SHP77 treated with DMSO at 0.1 percent for 48 hours (cell line): ENCODE data around the gene AMOTL1.

ENCODE experiments used
- DNase-seq: peaks from one replicate; lab custom pipeline; 2025; lab: John Stamatoyannopoulos, UW

AMOTL1 gene

DNA sequence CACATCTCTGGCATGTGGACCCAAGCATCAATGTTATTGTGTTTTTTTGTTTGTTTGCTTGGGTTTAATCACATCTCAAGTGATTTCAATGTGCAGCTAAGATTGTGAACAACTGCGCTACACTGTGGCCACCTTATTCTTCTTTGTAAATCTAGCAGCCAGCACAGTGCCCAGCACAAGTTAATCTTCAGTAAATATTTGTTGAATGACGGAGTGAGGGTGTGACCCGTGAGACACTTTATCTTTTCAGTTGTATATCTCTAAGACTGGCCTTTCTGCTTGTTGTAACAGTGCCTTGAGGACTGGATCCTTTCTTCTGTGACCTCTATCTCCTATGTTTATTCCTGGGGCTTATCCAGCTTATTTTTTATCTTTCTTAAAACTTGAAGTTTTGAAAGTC lies 21.4 kb upstream of the AMOTL1 start:
- no peak for DNase-seq

DNA sequence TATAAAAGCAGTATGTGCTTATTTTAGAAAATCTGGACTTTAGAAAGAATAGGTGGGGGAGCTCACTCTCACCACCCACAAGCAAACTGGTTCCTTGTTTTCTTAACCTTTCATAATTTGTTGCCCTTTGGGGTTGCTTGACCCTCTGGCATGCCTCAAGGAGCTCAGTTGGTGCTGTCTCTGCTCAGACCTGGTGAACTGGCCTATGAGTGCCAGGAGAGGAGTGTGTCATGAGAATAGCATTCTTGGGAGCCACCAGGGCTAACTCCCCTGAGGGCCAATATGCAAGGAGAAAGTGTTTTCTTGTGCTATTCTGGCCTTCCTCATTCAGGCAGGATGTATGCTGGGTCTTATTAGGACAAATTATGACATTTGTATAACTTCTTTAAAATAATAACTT lies 21.0 kb upstream of the AMOTL1 start:
- no peak for DNase-seq

DNA sequence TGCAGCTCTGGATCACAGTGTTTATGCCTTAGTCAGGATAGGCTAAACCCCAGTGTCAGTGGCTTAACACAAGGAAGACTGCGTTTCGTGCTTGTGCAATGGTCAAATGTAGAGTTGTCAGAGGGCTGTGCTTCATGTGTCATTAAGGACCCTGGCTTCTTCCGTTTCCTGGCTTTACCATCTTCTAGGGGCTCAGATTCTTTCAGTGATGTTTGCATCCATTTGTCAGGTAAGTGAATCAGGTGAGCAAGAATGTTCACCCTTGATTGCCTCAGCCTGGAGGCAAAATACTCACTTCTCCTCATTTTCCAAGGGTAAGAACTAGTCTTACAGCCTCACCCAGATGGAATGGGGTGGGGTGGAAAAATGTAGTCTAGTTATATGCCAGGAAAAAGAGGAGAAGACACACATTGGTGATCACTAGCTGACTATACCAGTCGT lies 20.5 kb upstream of the AMOTL1 start:
- no peak for DNase-seq

DNA sequence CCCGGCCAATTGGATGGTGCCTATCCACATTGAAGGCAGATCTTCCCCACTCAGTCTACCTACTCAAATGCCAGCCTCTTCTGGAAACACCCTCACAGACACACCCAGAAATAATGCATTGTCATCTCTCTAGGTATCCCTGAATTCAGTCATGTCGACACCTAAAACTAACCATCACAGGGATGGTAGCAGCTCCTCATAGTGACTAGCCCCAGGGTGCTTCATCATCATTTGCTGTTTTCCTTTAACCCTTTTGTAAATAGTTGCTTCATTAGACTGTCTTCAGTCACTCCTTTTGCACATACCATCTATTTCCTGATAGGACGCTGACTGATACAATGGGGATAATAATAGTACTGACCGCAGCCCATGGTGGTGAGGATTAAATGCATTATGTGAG lies 18.8 kb upstream of the AMOTL1 start:
- DNase-seq: no peak

DNA sequence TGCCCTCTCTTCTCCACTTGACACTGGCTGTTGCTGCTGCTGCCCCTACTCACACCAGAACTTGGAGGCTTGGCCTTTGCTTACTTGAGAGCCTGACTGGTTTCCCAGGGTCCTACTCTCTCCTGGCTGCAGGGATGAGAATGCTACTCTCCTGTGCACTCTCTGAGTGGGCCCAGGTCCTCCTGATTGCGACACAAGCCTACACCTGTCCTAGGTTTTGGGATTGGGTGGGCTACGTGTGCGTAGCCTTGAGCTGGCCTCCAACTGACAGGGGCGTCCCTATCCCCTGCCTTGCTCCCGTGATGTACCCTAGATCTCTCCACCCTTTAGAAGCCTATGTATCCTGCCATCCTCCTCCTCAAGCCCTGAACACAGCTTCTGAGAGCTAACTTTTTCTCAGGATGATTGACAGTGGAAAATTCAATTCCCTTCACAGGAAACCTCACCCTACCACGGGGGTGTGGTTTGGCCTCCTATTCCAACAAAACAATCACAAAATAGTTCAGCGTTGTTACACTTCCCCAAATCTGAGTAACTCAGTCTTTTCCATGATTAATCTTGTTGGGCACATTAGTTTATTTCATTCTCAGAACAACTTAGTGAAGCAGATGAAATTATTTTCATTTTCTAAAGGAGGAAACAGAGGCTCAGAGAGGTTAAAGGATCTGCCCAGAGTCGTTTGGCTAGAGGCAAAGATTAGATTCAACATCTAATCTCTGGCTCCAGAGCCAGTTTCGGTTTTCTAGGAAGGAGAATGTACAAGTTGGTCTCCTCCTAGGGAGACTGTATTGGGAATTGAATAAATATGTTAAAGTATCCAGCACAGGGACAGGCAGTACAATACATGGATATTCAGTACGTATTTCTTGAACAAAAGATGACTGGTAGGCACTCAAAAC lies 17.6 kb upstream of the AMOTL1 start:
- DNase-seq: no peak

DNA sequence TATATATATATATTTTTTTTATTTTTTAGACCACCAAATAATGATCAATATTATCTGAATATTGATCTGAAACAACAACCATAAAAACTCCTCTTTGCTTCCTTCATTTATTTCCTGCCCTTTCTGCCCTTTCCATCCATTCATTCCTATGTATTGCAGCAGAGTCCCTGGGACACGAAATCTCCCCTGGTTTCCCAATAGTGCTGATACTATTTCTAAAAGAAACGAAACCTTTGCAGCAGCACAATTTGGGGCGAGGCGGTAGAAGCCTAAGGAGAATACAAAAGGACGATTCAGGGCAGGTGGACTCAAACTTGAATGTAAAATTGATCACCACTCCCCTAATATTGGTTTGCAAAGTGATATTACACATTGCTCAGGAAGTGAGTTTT lies 16.9 kb upstream of the AMOTL1 start:
- DNase-seq: no peak

DNA sequence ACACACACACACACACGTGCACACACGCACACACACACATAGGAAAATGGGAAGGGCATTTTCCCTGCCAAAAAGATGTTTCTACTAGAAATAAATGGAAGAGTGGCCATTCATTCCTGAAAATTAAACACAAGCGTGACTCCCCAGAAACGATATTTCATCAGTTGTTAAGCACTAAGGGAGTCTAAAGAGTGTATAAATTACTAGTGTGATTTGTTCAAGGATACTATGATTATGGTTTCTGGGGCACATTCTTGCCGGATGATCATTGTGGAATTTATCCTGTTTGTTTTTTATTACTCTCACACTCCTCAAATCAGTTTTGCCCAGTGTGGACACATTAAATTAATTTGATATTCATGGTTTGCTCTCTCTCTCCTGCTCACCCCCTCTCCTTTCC lies 16.4 kb upstream of the AMOTL1 start:
- no peak for DNase-seq

DNA sequence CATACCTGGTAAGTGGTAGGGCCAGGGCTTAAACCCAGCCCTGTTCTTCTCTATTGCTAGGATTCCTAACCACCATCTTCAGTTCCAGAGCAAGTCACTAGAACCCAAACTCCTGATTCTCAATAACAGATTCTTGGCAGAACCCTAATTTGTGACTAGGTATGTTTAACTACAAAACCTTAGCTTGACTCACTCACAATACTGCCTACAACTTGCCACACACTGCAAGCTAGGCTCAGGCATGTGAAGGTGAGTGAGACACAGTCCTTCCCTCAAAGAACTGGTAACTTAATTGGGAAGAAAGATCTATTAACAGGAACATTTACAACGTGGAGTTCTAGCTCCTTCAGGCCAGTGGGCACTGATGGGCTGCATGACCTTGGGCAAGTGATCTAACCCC lies 14.5 kb upstream of the AMOTL1 start:
- DNase-seq: no peak

DNA sequence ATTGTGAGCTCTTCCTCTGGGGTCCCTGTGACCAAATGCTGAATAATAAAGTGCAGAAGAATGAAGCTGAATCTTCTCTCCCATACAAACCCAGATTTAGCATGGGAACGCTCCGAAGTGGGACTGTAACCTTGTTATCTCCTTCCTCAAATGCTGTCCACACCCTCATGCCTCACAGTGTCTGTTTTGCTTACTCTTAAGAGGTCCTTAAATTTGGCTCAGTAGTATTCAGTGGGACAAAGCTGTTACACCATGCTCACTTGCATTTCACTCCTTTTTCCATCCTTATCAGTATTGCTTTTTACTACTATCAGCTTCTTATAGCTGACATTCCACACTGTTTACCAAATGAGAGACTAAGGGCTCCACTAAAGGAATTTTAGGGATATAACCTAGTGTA lies 13.8 kb upstream of the AMOTL1 start:
- no peak for DNase-seq

DNA sequence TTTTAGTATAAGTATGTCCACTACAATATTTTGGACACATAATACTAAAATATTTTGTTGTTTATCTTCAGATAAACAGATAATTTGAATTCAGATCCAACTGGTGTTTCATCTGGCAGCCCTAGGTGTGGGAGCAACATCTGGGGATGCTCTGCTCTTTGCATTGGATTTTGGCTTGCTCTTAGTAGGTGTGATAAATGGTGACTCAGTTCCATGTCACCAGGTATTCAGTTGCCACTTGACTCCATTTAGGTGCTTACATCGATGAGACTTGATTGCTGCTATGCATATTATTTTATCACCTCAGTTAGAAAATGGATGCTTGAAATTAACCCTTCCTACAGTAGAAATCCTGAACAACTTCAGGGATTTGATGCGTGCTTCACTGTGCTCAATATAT lies 13.3 kb upstream of the AMOTL1 start:
- no peak for DNase-seq

DNA sequence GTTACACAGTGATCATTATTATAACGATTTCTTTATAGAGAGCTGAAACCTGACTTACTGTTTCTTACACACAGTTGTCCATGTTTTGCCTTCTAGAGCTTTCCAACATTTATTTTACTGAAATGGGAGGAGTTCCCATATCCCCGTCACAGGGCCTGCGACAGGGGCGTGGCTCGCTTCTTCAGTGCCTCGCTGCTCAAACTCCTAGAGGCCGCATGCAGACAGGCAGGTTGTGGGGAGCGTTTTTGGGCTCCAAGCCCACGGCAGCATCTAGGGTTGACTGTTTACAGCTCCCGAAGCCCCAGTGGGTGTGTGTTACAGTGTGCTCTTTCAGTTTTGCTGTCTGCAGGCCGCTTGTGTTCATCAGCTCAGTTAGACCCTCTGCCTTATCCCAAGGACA lies 12.7 kb upstream of the AMOTL1 start:
- no peak for DNase-seq

DNA sequence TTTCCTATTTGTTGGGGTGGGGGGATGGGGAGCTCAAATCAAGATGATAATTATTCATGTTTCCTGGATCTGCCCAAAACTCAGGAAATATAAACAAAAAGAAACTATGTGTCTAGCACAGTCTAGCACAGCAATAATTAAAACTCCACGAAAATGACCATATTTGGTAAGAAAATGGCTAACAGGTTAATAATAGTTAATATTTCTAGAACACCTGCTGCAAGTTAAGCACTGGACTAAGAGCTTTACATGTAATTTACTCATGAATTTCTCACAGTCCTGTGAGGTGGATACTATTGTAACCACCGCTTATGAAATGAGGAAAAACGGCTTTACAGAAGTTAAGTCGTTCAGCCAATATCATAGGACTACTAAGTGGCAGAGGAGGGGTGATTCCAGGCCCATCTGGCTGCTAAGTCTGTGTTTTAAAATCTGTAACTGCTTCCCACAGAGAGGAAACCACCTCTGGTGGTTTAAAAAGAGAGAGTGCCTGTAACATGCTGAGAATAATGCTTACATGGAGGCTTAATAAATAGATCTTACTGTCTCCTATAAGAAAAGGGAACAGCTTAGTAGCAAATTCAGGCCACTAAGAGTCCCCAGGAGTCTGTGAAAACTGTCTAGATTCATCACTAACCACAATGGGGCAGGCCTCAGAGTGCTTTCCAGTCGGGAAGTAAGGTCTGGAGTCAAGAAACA lies 11.0 kb upstream of the AMOTL1 start:
- DNase-seq: no peak

DNA sequence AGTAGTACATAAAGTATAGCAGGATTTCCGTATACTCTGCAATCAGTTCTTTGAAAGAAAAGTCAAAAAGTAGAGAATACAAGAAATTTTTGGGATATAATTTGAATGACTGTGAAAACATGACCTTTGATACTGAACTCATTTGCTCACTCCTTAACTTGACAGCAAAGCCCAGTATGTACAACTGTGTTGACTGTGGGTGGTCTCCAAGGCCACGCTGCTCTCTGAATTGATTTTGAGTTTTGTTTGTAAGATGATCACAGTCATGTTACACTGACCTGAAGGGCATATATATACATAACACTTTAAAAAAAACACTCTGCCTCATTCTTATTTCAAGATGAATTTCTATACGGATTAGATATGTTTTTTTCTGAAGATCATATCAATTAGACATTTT lies 9.5 kb upstream of the AMOTL1 start:
- no peak for DNase-seq

DNA sequence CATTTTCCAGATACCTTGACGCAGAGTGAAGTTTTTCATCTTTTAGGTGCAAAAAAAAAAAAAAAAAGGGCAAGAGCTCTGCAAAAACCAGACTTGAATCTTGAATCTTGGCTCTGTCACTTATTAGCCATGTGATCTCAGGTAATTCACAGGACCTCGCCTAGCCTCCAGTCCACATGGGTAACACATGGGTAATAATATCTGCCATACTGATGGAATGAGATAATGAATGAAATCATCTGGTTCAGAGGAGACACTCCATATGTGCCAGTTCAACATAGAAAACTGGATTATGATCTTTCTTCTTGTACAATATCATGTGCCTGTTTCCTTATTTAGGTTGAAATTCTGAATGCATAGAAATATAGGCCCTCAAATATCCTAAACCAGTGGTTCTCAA lies 8.6 kb upstream of the AMOTL1 start:
- no peak for DNase-seq

DNA sequence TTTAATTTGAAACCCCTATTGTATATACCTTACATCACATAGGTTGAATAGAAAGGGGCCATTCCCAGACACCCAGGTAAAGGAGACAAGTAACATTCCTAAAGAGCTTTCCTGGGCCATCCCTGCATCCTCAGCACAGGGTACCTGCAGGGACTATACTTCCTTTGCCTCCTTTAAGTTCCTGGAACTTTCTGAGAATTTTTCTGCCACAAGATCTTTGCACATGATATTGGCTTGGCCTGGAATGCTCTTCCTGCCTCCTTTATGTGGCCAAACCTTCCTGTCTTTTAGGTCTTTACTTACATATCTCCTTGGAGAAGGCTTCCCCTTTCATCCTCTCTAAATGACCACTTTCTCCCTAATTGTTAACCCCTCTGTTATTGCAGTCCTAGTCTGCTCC lies 7.9 kb upstream of the AMOTL1 start:
- no peak for DNase-seq

DNA sequence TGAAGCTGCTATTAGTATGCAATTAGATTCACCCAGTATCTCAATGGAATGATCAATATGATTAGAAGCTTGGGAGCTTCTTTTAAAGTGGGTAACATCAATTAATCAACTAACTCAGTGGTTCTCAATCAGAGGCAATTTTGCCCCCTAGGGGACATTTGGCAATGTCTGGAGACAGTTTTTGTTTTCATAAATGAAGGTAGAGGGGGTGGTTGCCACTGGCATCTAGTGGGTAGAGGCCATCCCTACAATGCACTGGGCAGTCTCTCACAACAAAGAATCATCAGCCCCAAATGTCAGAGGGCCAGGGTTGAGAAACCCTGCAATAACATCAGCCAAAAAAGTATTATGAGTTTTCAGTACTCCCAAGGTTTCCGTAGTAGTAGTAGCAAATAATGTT lies 5.9 kb upstream of the AMOTL1 start:
- no peak for DNase-seq

DNA sequence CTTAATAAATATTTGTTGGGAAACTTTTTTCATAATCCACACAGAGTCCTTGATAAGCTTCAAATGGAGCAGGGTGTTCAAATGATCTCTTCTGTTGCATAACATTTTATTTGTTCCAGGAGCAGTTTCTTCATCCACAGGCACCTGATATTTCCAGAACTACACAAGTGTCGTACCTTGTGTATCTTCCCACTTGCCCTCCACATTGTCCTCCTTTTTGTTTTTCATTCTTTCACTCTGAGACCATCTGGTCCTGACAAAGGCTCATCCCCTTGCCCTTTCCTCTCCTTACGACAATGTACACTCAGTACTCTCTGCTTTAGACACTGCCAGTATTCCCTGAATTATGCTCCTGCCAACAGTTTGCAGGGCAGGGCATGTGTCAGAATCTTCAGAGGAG lies 5.2 kb upstream of the AMOTL1 start:
- DNase-seq: no peak

DNA sequence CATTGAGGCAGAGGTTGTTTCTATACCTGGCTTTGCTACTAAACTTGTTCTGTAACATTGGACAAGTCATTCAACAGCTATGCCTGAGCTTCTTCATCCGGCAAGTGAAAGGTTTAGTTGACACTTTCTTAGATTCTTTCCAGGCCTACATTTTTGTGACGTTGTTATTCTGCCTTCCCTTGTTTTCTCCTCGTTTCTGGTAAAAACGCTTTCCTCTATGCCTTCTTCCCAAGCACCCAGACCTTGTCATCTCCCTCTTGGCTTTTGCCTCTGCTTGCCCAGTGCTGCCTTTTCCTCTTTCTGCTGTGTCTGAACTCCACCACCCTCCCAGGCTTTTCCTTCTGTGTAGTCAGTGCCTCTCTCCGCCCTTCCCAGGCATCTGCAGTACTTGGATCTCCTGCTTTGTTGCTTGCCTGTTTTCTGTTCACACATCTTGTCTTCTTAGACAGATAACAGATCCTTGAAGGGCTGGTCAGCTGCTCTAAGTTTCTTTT lies 1.4 kb upstream of the AMOTL1 start:
- no peak for DNase-seq

DNA sequence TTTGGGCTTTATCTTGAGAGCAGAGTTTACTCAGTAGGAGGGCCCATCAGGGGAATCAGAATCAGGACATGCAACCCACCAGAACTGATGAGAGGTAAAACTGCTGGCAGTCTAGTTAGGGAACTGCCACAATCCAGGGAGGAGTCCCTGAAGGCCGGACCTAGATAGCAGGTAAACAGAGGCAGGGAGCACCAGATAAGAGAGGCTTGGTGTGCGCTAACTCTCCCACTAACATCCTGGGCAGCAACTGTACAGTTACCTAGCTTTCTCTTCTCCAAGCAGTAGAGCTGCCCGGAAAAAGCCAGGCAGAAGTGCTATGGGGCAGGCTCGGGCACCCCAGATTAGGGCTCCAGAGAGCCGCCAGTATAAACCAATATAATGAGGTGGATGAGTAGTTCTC lies 865 bp upstream of the AMOTL1 start:
- no peak for DNase-seq

DNA sequence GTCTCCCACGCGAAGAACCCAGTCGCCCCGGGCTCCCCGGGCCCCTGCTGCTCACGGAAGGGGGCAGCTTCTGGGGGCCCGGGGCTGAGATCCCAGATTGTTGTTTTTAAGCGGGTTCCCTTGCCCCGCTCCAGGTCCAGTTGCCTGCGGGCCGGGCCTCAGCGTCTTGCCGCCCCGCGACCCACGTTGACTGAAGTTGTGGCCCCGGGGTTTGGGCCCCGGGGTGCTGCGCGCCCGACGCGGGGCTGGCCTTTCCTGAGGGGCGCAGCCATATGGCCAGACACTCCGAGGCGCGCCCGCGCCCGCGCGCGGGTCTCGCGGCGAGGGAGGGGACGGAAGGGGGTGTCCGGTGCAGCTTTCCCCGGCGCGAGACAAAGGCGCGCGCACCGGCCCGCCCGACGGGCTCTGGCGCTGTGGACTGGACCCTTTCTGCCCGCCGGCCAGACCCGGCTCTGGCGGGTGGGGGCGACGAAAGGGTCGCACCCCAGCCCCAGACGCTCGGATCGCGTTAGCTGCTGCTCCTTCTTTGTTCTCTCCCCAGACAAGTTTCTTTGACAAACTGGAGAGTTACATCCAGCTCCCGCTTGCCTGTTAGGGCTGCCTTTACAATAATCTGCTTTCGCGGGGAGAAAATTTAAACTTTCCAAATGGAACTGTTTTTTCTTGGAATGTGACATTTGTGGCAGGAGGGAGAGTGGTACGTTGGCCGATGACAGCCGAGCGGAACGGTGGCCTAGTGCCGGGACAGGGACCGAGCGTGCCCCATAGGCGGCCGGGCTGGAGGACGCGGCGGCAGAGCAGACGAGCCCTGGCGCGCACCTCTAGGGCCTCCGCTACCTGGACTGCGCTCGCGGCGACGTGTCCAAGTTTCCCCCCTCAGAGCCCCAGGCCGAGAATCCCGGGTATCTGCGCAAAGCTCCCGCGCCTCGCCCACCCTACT lies 716 bp downstream of the AMOTL1 start:
- no peak for DNase-seq

DNA sequence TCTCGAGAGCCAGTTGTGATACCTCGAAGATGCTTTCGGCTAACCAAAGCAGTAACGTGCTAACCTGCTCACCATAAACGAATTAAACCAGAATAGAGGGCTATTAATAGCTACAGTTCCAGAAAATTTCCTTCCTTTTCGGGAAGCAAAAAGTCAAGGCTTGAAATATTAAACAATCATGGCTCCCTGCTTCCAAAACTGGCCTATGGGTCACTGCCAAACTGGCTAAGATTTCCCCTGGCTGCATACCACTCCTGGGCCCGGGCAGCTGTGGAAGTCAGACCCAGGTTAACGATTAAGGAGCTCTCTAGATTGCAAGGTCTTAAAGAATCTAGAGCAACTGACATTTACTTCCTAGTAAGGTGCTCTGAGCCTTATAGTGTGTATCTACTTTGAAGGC lies 1.7 kb downstream of the AMOTL1 start:
- DNase-seq: no peak

DNA sequence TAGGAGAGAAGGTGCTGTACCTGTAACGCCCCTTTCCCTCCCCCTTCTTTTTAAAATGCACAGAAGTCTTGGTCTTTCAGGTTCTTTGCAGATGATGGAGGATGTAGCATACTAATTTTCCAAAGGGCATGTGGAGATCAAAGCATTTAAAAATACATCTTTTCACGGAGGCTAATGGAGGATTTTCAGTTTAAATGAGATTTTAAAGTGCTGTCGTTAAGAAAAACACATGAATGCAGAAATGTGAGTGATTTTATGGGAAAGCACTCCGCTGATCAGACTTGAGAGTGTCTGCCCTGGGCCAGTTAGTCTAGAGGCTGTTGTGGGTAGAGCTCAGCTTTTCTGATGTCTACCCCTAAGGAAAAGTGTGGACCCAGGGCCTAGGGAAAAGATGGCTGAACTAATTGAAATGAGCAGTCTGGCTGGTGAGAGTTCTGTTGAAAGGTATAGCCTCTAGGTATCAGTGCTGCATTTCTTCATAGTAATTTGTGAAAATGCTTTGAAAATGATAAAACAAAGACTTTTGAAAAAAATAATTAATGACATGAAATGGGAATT lies 2.5 kb downstream of the AMOTL1 start:
- no peak for DNase-seq
